Transverse colon (tissue), 4 donors: Measurements from ENCODE around the gene GLDC.

Experiments used
- EP300 ChIP-seq: sonication (generic); formaldehyde crosslinking; IDR thresholded peaks from one replicate; pipeline ENCODE4 v1.6.1; 2017; ENCODE audit warnings: antibody characterized with exemption, low read depth
- POLR2A ChIP-seq: fragments of 450-650 bp; IDR thresholded peaks from one replicate; pipeline ENCODE4 v1.6.1; 2016; ENCODE audit warnings: antibody characterized with exemption, mild to moderate bottlenecking, moderate library complexity
- POLR2AphosphoS5 ChIP-seq, 3 donors: sonication (generic); formaldehyde crosslinking; IDR thresholded peaks; one replicate each; pipeline ENCODE4 v1.6.1; 2016; ENCODE audit warnings: antibody characterized with exemption in 3 of 3
- TF ChIP-seq, protein P1 (sequence below), 5 experiments: fragments of 200-600 bp in 3 of 5; fragments of 450-650 bp in 2 of 5; sonication (generic) in 3 of 5; IDR thresholded peaks; 1 replicate in 2 of 5; 2 replicates in 3 of 5; pipeline ENCODE4 v1.5.1; 2016 to 2017; ENCODE audit warnings: antibody characterized with exemption in 5 of 5, inconsistent platforms in 3 of 5, mild to moderate bottlenecking in 2 of 5, moderate library complexity in 1 of 5

DNA sequence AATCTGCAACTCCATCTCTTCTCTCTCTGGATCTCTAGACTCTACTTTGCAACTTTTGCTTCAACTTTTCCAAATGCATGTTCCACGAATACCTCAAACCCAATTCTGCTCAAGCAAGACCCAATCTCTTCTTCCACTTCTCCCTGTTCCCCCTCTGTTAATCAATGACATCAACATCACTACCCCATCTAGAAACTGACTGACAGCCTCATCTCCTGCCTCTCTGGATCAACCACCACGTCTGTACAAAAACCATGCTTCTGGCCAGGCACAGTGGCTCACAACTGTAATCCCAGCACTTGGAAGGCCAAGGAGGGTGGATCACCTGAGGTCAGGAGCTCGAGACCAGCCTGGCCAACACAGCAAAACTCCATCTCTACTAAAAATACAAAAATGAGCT is 12.2 kb downstream of the GLDC start:
- TF ChIP-seq, protein P1, sequence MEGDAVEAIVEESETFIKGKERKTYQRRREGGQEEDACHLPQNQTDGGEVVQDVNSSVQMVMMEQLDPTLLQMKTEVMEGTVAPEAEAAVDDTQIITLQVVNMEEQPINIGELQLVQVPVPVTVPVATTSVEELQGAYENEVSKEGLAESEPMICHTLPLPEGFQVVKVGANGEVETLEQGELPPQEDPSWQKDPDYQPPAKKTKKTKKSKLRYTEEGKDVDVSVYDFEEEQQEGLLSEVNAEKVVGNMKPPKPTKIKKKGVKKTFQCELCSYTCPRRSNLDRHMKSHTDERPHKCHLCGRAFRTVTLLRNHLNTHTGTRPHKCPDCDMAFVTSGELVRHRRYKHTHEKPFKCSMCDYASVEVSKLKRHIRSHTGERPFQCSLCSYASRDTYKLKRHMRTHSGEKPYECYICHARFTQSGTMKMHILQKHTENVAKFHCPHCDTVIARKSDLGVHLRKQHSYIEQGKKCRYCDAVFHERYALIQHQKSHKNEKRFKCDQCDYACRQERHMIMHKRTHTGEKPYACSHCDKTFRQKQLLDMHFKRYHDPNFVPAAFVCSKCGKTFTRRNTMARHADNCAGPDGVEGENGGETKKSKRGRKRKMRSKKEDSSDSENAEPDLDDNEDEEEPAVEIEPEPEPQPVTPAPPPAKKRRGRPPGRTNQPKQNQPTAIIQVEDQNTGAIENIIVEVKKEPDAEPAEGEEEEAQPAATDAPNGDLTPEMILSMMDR (IDR thresholded peaks at IDR 0.05), result no peak
- TF ChIP-seq POLR2A (no peak), EP300 (no peak), POLR2AphosphoS5 (IDR thresholded peaks at IDR 0.05) (no peak)
